GM19240 (cell line): ENCODE data around the gene RAI14.
"Not testable (repeated sequence)": the region's sequence is repeated elsewhere in the genome, so short reads cannot be mapped to it uniquely, and the experiment has no call there.

Experiments used
- DNase-seq: peaks from one replicate; pipeline ENCODE4 v3.0.0; 2011; ENCODE audit warnings: low spot score; ENCODE audit not compliant: insufficient read length

The RAI14 gene

GRCh38 chr5:34813509-34813908, 157.4 kb downstream of the RAI14 start:
- DNase-seq, result no peak

GRCh38 chr5:34817558-34818351, 161.6 kb downstream of the RAI14 start:
- no peak for DNase-seq

GRCh38 chr5:34818717-34819116, 162.6 kb downstream of the RAI14 start:
- DNase-seq, result no peak

- no peak for DNase-seq
Observed at GRCh38 chr5:34820593-34820992, 164.5 kb downstream of the RAI14 start.

GRCh38 chr5:34822956-34823715, 167.0 kb downstream of the RAI14 start:
- DNase-seq, result no peak

- DNase-seq, result no peak
Observed at GRCh38 chr5:34826347-34826746, 170.2 kb downstream of the RAI14 start.

- DNase-seq, result no peak
Observed at GRCh38 chr5:34827588-34828506, 171.7 kb downstream of the RAI14 start.

GRCh38 chr5:34830827-34831226, 174.7 kb downstream of the RAI14 start:
- not testable (repeated sequence) for DNase-seq

GRCh38 chr5:34831303-34831702, 175.2 kb downstream of the RAI14 start:
- DNase-seq, result no peak

- no peak for DNase-seq
Observed at GRCh38 chr5:34832568-34832967, 176.4 kb downstream of the RAI14 start.

- no peak for DNase-seq
Observed at GRCh38 chr5:34833090-34833489, 177.0 kb downstream of the RAI14 start.

GRCh38 chr5:34833976-34834793, 178.1 kb downstream of the RAI14 start:
- DNase-seq, result no peak

- DNase-seq, result no peak
Observed at GRCh38 chr5:34834794-34835089, 178.6 kb downstream of the RAI14 start.

- no peak for DNase-seq
Observed at GRCh38 chr5:34835664-34836063, 179.5 kb downstream of the RAI14 start.

GRCh38 chr5:34838785-34839714, 182.9 kb downstream of the RAI14 start, which contains the start of gene TTC23L:
Gene TTC23L (plus strand): TSS chr5:34839164. CDS start chr5:34840672, 1,508 bp downstream.
- peak; percentile 76 for DNase-seq

- DNase-seq, result no peak
Observed at GRCh38 chr5:34841816-34842215, 185.7 kb downstream of the RAI14 start.

- DNase-seq, result no peak
Observed at GRCh38 chr5:34842554-34842953, 186.4 kb downstream of the RAI14 start.

GRCh38 chr5:34843497-34843896, 187.4 kb downstream of the RAI14 start:
- no peak for DNase-seq

- DNase-seq, result no peak
Observed at GRCh38 chr5:34844106-34844505, 188.0 kb downstream of the RAI14 start.

GRCh38 chr5:34844999-34845398, 188.9 kb downstream of the RAI14 start:
- DNase-seq, result no peak
